Lower lobe of right lung (tissue), 2 donors: ENCODE data around the gene DUSP16. TPM values are rescaled to one million over a fixed set of nuclear protein-coding genes. Genes with fewer than 3 reads are reported as not detected.

Experiments
- ATAC-seq, 2 donors: fragments of 200-7000 bp; cut with Tn5 transposase; one replicate each; pipeline ENCODE4 v1.9.1; 2020 to 2022; ENCODE audit warnings: mild to moderate bottlenecking in 2 of 2, moderate library complexity in 2 of 2
- DNase-seq: peaks from one replicate; pipeline ENCODE4 v3.0.0-alpha.2; 2020
- H3K27ac ChIP-seq: fragments of 200-600 bp; one replicate; pipeline ENCODE4 v1.8.0; 2022
- H3K27me3 ChIP-seq: fragments of 200-600 bp; one replicate; pipeline ENCODE4 v1.8.0; 2022; ENCODE audit warnings: low read depth
- H3K36me3 ChIP-seq: fragments of 200-600 bp; one replicate; pipeline ENCODE4 v1.8.0; 2022; ENCODE audit warnings: mild to moderate bottlenecking
- H3K4me1 ChIP-seq: fragments of 200-600 bp; one replicate; pipeline ENCODE4 v1.8.0; 2022
- H3K4me3 ChIP-seq: fragments of 200-600 bp; one replicate; pipeline ENCODE4 v1.8.0; 2022; ENCODE audit warnings: mild to moderate bottlenecking
- H3K9me3 ChIP-seq: fragments of 200-600 bp; one replicate; pipeline ENCODE4 v1.8.0; 2022
- CTCF ChIP-seq: fragments of 200-600 bp; IDR thresholded peaks from one replicate; pipeline ENCODE4 v1.8.0; 2022; ENCODE audit warnings: antibody characterized with exemption, mild to moderate bottlenecking
- intact Hi-C: fragments of 100-400 bp; cut with DNase I; formaldehyde crosslinking; loops from one replicate; pipeline ENCODE4 v1.11.0; 2022
- total RNA-seq: library from RNA; stranded (reverse); fragmentation: NEBNext Ultra II Directional; extraction: Animal tissue kit (Norgen Biotek cat#: 25700); gene quantifications from one replicate; pipeline ENCODE4 v1.2.1, GENCODE V29; 2021
- donor health status: DM: no; HTN: yes; CAD: no; lungs with severe emphysema.

Gene DUSP16
- total RNA-seq, 1 donor from 2014 or later, result 44.0 TPM

- no peak for DNase-seq
- no peak overlapping the region for H3K4me3 ChIP-seq
- H3K4me1 ChIP-seq, result peaks cover 14% of the 10 kb centered on the region
- TF ChIP-seq CTCF, result no peak
- ATAC-seq, result no peak
- no peaks in the 10 kb centered on the region for H3K36me3 ChIP-seq
- intact Hi-C loops, result no loop called here
- no peaks in the 10 kb centered on the region for H3K27me3 ChIP-seq
- no peaks in the 10 kb centered on the region for H3K9me3 ChIP-seq
- H3K27ac ChIP-seq, result no peak overlapping the region
Measured at GRCh38 chr12:12541782-12542181, 20.9 kb downstream of the DUSP16 start.

GRCh38 chr12:12540261-12541013 lies 22.2 kb downstream of the DUSP16 start:
- Histone ChIP-seq H3K9me3 (no peaks in the 10 kb centered on the region), H3K4me1 (peaks cover 14% of the 10 kb centered on the region), H3K27ac (no peak overlapping the region), H3K4me3 (no peak overlapping the region), H3K36me3 (no peaks in the 10 kb centered on the region), H3K27me3 (no peaks in the 10 kb centered on the region)
- no peak for DNase-seq
- TF ChIP-seq CTCF, result no peak
- intact Hi-C loops, result no loop called here
- ATAC-seq, result no peak

- peak overlapping the region; percentile 5 for H3K27ac ChIP-seq
- no peaks in the 10 kb centered on the region for H3K9me3 ChIP-seq
- no peaks in the 10 kb centered on the region for H3K27me3 ChIP-seq
- DNase-seq (no peak), ATAC-seq (peak in 1 of 2 donors; percentile 52)
- intact Hi-C loops, result no loop called here
- no peaks in the 10 kb centered on the region for H3K36me3 ChIP-seq
- H3K4me1 ChIP-seq, result peaks cover 22% of the 10 kb centered on the region
- TF ChIP-seq CTCF, result no peak
- no peak overlapping the region for H3K4me3 ChIP-seq
Measured at GRCh38 chr12:12539028-12539810, 23.4 kb downstream of the DUSP16 start.

- no peak overlapping the region for H3K4me3 ChIP-seq
- intact Hi-C loops, result no loop called here
- H3K27ac ChIP-seq, result no peak overlapping the region
- H3K9me3 ChIP-seq, result no peaks in the 10 kb centered on the region
- TF ChIP-seq CTCF, result no peak
- DNase-seq (no peak), ATAC-seq (peak; percentile 45 to 52)
- no peaks in the 10 kb centered on the region for H3K36me3 ChIP-seq
- H3K4me1 ChIP-seq, result peaks cover 26% of the 10 kb centered on the region
- no peaks in the 10 kb centered on the region for H3K27me3 ChIP-seq
Measured at GRCh38 chr12:12538535-12538934, 24.1 kb downstream of the DUSP16 start.

- H3K27ac ChIP-seq, result no peak overlapping the region
- H3K27me3 ChIP-seq, result no peaks in the 10 kb centered on the region
- H3K4me3 ChIP-seq, result no peak overlapping the region
- no peak for TF ChIP-seq CTCF
- DNase-seq (no peak), ATAC-seq (no peak)
- H3K4me1 ChIP-seq, result peaks cover 37% of the 10 kb centered on the region
- H3K9me3 ChIP-seq, result no peaks in the 10 kb centered on the region
- H3K36me3 ChIP-seq, result no peaks in the 10 kb centered on the region
- intact Hi-C loops, result no loop called here
Measured at GRCh38 chr12:12537421-12537820, 25.2 kb downstream of the DUSP16 start.
